ENCODE measurements around the gene SPINK5.
A peak's percentile ranks its signal among the peaks of the same experiment; 100 is the strongest.

Gene SPINK5

DNA sequence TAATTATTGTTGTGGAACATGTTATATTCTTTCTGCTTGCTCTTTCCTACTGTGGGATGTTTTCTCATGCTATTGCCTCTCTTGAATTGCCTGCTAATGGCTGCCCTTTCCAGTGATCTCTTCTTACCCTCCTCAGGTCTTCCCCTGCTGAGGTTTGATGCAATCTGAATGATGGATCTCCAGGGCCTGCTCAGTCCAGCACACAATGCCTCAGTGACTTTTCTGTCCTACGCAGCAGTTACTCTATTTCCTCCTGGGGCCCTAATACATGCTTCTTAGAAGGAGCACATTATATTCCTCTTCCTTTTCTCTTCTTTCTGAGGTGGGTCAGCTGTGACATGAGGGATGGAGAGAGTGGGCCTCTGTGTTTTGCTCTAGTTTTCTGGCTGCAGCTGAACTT lies 104.5 kb downstream of the SPINK5 start, which contains the start of gene SPINK14:
TSS of gene SPINK14 (plus strand) at position 301 of the 400 bp plus-strand sequence. CDS start 1,187 bp downstream, outside the sequence.
- TF ChIP-seq, protein P1, sequence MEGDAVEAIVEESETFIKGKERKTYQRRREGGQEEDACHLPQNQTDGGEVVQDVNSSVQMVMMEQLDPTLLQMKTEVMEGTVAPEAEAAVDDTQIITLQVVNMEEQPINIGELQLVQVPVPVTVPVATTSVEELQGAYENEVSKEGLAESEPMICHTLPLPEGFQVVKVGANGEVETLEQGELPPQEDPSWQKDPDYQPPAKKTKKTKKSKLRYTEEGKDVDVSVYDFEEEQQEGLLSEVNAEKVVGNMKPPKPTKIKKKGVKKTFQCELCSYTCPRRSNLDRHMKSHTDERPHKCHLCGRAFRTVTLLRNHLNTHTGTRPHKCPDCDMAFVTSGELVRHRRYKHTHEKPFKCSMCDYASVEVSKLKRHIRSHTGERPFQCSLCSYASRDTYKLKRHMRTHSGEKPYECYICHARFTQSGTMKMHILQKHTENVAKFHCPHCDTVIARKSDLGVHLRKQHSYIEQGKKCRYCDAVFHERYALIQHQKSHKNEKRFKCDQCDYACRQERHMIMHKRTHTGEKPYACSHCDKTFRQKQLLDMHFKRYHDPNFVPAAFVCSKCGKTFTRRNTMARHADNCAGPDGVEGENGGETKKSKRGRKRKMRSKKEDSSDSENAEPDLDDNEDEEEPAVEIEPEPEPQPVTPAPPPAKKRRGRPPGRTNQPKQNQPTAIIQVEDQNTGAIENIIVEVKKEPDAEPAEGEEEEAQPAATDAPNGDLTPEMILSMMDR (IDR thresholded peaks at IDR 0.05; ENCODE audit: low read depth, low read length, missing control alignments), result no peak
- H3K4me3 ChIP-seq (ENCODE audit: low read depth, low read length), result no peak within 1 kb of the TSS
- no peak for DNase-seq (ENCODE audit: low read depth)

DNA sequence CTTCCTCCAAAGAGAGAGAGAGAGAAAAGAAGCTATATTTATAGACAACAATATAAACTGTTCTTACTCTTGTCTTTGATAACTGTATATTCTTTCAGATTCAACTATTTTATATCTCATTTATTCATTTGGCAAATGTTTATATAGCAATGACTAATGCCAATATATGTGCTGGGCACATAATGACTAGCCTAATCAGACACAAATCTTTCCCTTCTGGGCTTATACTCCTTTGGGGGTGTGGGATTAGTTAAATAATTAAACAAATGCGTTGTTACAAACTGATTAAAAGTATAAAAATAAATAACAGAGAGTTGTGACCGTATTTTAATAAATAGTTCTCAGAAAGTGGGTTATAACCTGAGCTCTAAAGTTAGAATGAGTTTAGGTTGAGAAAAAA lies 108.6 kb downstream of the SPINK5 start:
- TF ChIP-seq, protein P1 (IDR thresholded peaks at IDR 0.05; ENCODE audit: low read depth, low read length, missing control alignments), result no peak
- no peak for DNase-seq (ENCODE audit: low read depth)
- no peak overlapping the region for H3K4me3 ChIP-seq (ENCODE audit: low read depth, low read length)

DNA sequence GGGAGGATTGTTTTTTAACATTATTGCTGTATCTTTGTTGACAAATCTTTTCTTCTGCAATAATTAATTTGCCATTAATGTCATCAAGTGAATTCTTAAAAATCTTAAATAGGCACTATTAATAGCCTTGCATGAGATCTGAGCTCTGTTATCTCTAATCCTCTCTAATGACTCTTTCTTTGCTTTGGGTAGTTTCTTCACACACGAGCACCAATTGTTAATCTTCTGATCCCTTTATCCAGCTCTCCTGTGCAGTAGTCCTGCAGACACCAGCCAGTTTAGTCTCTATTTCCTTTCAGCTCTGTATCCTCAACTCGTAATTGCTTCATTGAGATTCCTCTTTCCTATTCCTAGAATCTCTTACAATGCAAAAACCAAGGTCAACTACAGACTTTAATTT lies 112.7 kb downstream of the SPINK5 start:
- no peak overlapping the region for H3K4me3 ChIP-seq (ENCODE audit: low read depth, low read length)
- TF ChIP-seq, protein P1 (IDR thresholded peaks at IDR 0.05; ENCODE audit: low read depth, low read length, missing control alignments), result no peak
- DNase-seq (ENCODE audit: low read depth), result no peak

DNA sequence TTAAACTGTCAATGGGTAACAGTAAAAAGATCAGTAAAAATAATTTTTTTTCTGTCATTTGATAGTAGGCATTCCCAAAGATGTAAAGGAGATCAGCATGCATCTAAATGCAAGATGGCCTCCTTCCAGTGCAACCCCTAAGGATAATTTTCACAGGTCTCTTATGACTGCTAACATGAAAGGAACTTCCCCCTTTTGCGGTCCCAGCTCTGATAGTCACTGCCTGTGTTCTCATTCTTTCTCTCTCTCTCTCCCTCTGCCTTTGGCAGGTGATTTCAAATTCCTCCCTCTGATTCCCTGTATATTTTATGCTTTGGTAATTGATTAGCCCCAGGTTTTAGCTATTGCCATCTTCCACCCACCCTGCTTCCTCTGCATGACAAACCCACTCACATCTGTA lies 113.4 kb downstream of the SPINK5 start:
- H3K4me3 ChIP-seq (ENCODE audit: low read depth, low read length), result no peak overlapping the region
- TF ChIP-seq, protein P1 (IDR thresholded peaks at IDR 0.05; ENCODE audit: low read depth, low read length, missing control alignments), result no peak
- DNase-seq (ENCODE audit: low read depth), result no peak

DNA sequence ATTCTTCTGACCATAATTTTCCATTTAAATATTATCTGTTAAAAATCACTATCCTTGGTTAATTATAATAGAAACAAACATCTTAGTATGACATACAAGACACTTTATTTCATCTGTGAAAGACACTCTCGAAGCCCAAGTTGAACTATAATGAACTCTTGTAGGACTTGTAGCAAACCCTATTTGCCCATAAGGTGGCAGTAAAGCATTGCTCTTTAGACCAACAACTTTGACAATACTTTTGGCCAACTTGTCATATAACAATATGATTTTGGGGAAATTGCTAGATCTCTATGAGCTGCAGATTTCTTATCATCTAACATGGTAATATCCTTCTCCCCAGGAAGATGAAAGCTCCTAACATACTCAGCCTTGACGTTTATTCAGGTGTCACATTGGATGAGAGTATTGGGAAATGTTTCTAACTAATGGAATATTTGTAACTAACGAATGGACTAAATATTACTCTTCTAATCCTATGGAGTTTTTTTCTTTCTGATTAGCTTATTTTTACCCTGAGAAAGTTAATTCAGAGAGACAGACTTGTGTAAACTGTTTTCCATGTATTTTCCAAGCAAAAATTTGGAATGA lies 115.5 kb downstream of the SPINK5 start:
- no peak overlapping the region for H3K4me3 ChIP-seq (ENCODE audit: low read depth, low read length)
- peak; percentile 30 for DNase-seq (ENCODE audit: low read depth)
- TF ChIP-seq, protein P1 (IDR thresholded peaks at IDR 0.05; ENCODE audit: low read depth, low read length, missing control alignments), result peak; percentile 48

DNA sequence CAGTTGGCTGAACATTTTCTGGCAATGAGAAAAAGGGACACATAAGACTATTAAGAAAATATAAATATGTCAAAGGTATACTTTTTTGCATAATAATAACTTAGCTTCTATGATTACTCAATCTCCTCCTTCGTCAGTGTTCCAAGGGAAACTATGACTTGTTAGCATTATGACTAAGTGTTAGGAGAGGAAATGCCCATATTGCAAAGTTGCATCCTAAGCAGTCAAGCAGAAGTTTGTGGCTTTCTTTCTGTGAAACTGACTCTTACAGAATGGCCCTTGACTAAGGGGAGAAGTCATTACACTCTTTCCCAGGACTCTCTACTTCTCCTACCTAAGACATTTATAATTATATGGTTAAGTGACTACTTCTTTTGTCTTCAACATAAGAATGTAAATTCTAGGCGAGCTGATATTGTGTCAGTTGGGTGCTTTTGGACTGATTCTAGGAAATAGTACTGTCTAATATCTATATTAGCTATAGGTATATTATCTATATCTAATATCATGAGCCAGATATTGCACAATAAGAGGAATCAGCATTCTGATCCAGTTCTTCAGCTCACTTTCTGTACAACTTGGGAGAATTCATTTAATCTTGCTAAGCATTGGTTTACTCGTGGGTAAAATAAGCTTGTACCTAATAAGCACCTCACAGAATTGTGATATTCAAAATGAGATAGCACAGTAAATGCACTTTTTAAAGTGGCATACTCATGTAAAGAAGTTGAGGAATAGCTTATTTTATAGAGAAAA lies 122.6 kb downstream of the SPINK5 start:
- TF ChIP-seq, protein P1 (IDR thresholded peaks at IDR 0.05; ENCODE audit: low read depth, low read length, missing control alignments), result no peak
- DNase-seq (ENCODE audit: low read depth), result no peak
- H3K4me3 ChIP-seq (ENCODE audit: low read depth, low read length), result no peak overlapping the region

Measured in GM12864 (cell line).